Mononuclear cell (primary cell): ENCODE measurements around the gene CALU. TPM values are rescaled to one million over a fixed set of nuclear protein-coding genes. Genes with fewer than 3 reads are reported as not detected.

Experiments
- H3K27me3 ChIP-seq: 2 replicates; pipeline ENCODE4 v1.6.0; 2011; ENCODE audit warnings: low read length, control low read depth; ENCODE audit not compliant: insufficient read depth
- H3K4me1 ChIP-seq: 2 replicates; pipeline ENCODE4 v1.5.1; 2011; ENCODE audit warnings: mild to moderate bottlenecking, low read length, control low read depth; ENCODE audit not compliant: insufficient read depth
- H3K4me3 ChIP-seq: 2 replicates; pipeline ENCODE4 v1.5.1; 2011; ENCODE audit warnings: mild to moderate bottlenecking, low read length, moderate library complexity
- H3K9me3 ChIP-seq: 2 replicates; pipeline ENCODE4 v1.5.1; 2011; ENCODE audit warnings: low read depth, mild to moderate bottlenecking, control low read depth, low read length
- total RNA-seq: library from RNA; depleted of rRNA; stranded (reverse); fragments of >200 nt; gene quantifications from one replicate; pipeline ENCODE4 v1.2.3, GENCODE V29; 2012

The CALU gene
- total RNA-seq, 1 donor, result 39.9 TPM

GRCh38 chr7:128799451-128799850, 60.3 kb downstream of the CALU start:
- H3K4me3 ChIP-seq, result no peak overlapping the region
- H3K4me1 ChIP-seq, result no peaks in the 10 kb centered on the region
- H3K9me3 ChIP-seq, result no peaks in the 10 kb centered on the region
- H3K27me3 ChIP-seq, result no peaks in the 10 kb centered on the region

- Histone ChIP-seq H3K4me3 (no peak overlapping the region), H3K4me1 (no peaks in the 10 kb centered on the region), H3K9me3 (no peaks in the 10 kb centered on the region), H3K27me3 (no peaks in the 10 kb centered on the region)
These were observed 61.4 kb downstream of the CALU start for GRCh38 chr7:128800567-128800966.

GRCh38 chr7:128801003-128801402, 61.8 kb downstream of the CALU start:
- no peaks in the 10 kb centered on the region for H3K27me3 ChIP-seq
- no peaks in the 10 kb centered on the region for H3K4me1 ChIP-seq
- H3K9me3 ChIP-seq, result no peaks in the 10 kb centered on the region
- no peak overlapping the region for H3K4me3 ChIP-seq

GRCh38 chr7:128801667-128802418, 62.7 kb downstream of the CALU start:
- no peak overlapping the region for H3K4me3 ChIP-seq
- H3K27me3 ChIP-seq, result no peaks in the 10 kb centered on the region
- H3K9me3 ChIP-seq, result no peaks in the 10 kb centered on the region
- no peaks in the 10 kb centered on the region for H3K4me1 ChIP-seq

GRCh38 chr7:128804484-128804883, 65.3 kb downstream of the CALU start:
- H3K4me1 ChIP-seq, result no peaks in the 10 kb centered on the region
- H3K27me3 ChIP-seq, result no peaks in the 10 kb centered on the region
- H3K4me3 ChIP-seq, result no peak overlapping the region

GRCh38 chr7:128805225-128805624, 66.1 kb downstream of the CALU start:
- Histone ChIP-seq H3K4me1 (no peaks in the 10 kb centered on the region), H3K27me3 (no peaks in the 10 kb centered on the region), H3K4me3 (no peak overlapping the region), H3K9me3 (no peaks in the 10 kb centered on the region)

More at GRCh38 chr7:128804484-128804883, 65.3 kb downstream of the CALU start:
- H3K9me3 ChIP-seq, result no peaks in the 10 kb centered on the region

GRCh38 chr7:128807191-128807590, 68.0 kb downstream of the CALU start:
- Histone ChIP-seq H3K4me1 (peaks cover 2% of the 10 kb centered on the region), H3K9me3 (no peaks in the 10 kb centered on the region), H3K4me3 (no peak overlapping the region), H3K27me3 (no peaks in the 10 kb centered on the region)

- Histone ChIP-seq H3K27me3 (no peaks in the 10 kb centered on the region), H3K4me1 (peaks cover 13% of the 10 kb centered on the region)
These were observed 70.2 kb downstream of the CALU start for GRCh38 chr7:128809363-128809762.

GRCh38 chr7:128810473-128810872, 71.3 kb downstream of the CALU start:
- no peaks in the 10 kb centered on the region for H3K27me3 ChIP-seq
- H3K4me1 ChIP-seq, result peaks cover 13% of the 10 kb centered on the region
- no peak overlapping the region for H3K4me3 ChIP-seq
- H3K9me3 ChIP-seq, result no peaks in the 10 kb centered on the region

More at GRCh38 chr7:128809363-128809762, 70.2 kb downstream of the CALU start:
- no peak overlapping the region for H3K4me3 ChIP-seq
- H3K9me3 ChIP-seq, result no peaks in the 10 kb centered on the region

GRCh38 chr7:128810997-128811396, 71.8 kb downstream of the CALU start:
- Histone ChIP-seq H3K4me1 (peaks cover 13% of the 10 kb centered on the region), H3K9me3 (no peaks in the 10 kb centered on the region), H3K4me3 (no peak overlapping the region), H3K27me3 (no peaks in the 10 kb centered on the region)

- peaks cover 13% of the 10 kb centered on the region for H3K4me1 ChIP-seq
- no peaks in the 10 kb centered on the region for H3K27me3 ChIP-seq
- no peak overlapping the region for H3K4me3 ChIP-seq
- no peaks in the 10 kb centered on the region for H3K9me3 ChIP-seq
These were observed 72.7 kb downstream of the CALU start for GRCh38 chr7:128811631-128812430.

GRCh38 chr7:128812514-128813168, 73.5 kb downstream of the CALU start:
- Histone ChIP-seq H3K4me1 (peaks cover 13% of the 10 kb centered on the region), H3K27me3 (no peaks in the 10 kb centered on the region), H3K9me3 (no peaks in the 10 kb centered on the region), H3K4me3 (no peak overlapping the region)

GRCh38 chr7:128814499-128814898, 75.3 kb downstream of the CALU start:
- H3K27me3 ChIP-seq, result no peaks in the 10 kb centered on the region
- H3K4me1 ChIP-seq, result peaks cover 13% of the 10 kb centered on the region
- H3K4me3 ChIP-seq, result no peak overlapping the region
- H3K9me3 ChIP-seq, result no peaks in the 10 kb centered on the region

- Histone ChIP-seq H3K4me3 (no peak overlapping the region), H3K9me3 (no peaks in the 10 kb centered on the region), H3K4me1 (peaks cover 13% of the 10 kb centered on the region), H3K27me3 (no peaks in the 10 kb centered on the region)
These were observed 76.3 kb downstream of the CALU start for GRCh38 chr7:128815289-128815942.

- Histone ChIP-seq H3K4me3 (no peak overlapping the region), H3K27me3 (no peaks in the 10 kb centered on the region), H3K9me3 (no peaks in the 10 kb centered on the region), H3K4me1 (no peaks in the 10 kb centered on the region)
These were observed 79.5 kb downstream of the CALU start for GRCh38 chr7:128818694-128819093.
